Colonic mucosa (tissue), 4 donors: ENCODE measurements around the gene COPS8. TPM values are rescaled to one million over a fixed set of nuclear protein-coding genes. Genes with fewer than 3 reads are reported as not detected.

Source experiments
- DNase-seq: peaks from one replicate; pipeline ENCODE4 v3.0.0-alpha.2; 2020
- H3K27ac ChIP-seq: fragments of 200-600 bp; one replicate; pipeline ENCODE4 v1.8.0; 2021
- H3K27me3 ChIP-seq: fragments of 200-600 bp; one replicate; pipeline ENCODE4 v1.8.0; 2021
- H3K36me3 ChIP-seq: fragments of 200-600 bp; one replicate; pipeline ENCODE4 v1.8.0; 2021
- H3K4me1 ChIP-seq: fragments of 200-600 bp; one replicate; pipeline ENCODE4 v1.8.0; 2021; ENCODE audit warnings: mild to moderate bottlenecking
- H3K4me3 ChIP-seq: fragments of 200-600 bp; one replicate; pipeline ENCODE4 v1.8.0; 2021
- H3K9ac ChIP-seq, 2 donors: one replicate each; pipeline ENCODE4 v1.7.0; 2013; ENCODE audit warnings: control low read depth in 2 of 2, low read depth in 2 of 2, low read length in 2 of 2
- H3K9me3 ChIP-seq: fragments of 200-600 bp; one replicate; pipeline ENCODE4 v1.8.0; 2021
- intact Hi-C: fragments of 100-400 bp; cut with DNase I; formaldehyde crosslinking; loops from one replicate; pipeline ENCODE4 v1.14.1; 2022
- total RNA-seq, 2 donors: library from RNA; stranded (reverse); fragmentation: NEBNext Ultra II Directional in 1 of 2; extraction: Animal tissue kit (Norgen Biotek cat#: 25700) in 1 of 2; gene quantifications; one replicate each; pipeline ENCODE4 v1.2.1, GENCODE V29; 2021
- TF ChIP-seq, protein P1 (sequence below): fragments of 200-600 bp; IDR thresholded peaks from one replicate; pipeline ENCODE4 v1.8.0; 2022; ENCODE audit warnings: antibody characterized with exemption, mild to moderate bottlenecking
- donor health status: healthy.
- donor health status: DM: no; HTN: no; CAD: no.
- donor health status: DM: no; HTN: no; CAD: no.

Gene COPS8
- total RNA-seq, 2 donors from 2014 or later: 28.2 to 28.4 TPM

DNA sequence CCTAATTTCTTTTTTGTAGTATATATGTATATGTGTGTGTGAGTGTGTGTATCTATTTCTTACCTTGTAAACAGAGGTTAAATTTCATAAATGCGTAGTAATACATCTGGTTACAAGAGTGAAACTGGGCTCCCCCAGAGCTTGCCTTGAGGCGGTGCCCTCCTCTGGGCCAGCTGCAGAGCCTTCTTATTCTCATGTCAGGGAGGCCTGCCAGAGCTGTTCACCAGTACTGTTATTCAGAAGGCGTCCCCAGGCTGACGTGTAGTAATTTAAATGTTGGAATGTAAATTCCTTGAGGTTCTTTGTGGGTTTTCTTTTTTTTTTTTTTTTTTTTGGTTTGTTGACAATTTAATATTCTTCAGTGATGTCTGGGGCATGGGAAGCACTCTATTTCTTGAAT is 11.2 kb downstream of the COPS8 start:
- Histone ChIP-seq H3K4me3 (no peak overlapping the region), H3K4me1 (no peaks in the 10 kb centered on the region), H3K9ac (no peak overlapping the region), H3K36me3 (peaks cover 15% of the 10 kb centered on the region), H3K9me3 (no peaks in the 10 kb centered on the region), H3K27ac (no peak overlapping the region), H3K27me3 (no peaks in the 10 kb centered on the region)
- TF ChIP-seq, protein P1, sequence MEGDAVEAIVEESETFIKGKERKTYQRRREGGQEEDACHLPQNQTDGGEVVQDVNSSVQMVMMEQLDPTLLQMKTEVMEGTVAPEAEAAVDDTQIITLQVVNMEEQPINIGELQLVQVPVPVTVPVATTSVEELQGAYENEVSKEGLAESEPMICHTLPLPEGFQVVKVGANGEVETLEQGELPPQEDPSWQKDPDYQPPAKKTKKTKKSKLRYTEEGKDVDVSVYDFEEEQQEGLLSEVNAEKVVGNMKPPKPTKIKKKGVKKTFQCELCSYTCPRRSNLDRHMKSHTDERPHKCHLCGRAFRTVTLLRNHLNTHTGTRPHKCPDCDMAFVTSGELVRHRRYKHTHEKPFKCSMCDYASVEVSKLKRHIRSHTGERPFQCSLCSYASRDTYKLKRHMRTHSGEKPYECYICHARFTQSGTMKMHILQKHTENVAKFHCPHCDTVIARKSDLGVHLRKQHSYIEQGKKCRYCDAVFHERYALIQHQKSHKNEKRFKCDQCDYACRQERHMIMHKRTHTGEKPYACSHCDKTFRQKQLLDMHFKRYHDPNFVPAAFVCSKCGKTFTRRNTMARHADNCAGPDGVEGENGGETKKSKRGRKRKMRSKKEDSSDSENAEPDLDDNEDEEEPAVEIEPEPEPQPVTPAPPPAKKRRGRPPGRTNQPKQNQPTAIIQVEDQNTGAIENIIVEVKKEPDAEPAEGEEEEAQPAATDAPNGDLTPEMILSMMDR: no peak
- no peak for DNase-seq
- intact Hi-C loops: no loop called here

DNA sequence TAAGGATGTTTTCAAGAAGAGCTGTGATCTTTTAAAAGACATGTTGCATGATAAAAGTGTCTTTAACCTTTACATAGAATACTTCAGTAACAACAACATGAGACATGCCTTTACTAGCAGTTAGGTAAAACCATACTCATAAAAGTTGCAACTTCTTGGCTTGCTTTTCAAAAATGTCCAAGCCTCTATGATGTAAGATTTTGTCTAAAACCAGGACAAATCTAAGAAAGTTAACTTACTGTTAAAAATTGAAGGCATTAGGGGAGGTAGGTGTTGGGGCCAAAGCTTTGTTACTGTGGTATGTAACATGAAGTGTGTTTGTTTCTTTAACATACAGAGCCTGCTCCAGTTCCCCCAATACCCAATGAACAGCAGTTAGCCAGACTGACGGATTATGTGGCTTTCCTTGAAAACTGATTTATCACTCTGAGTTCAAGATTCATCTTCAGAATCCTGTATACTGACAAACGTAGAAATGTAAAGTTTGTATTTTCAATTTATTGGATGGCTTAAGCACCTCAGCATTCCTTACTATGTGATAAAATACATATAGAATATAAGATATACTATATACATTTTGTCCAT is 11.7 kb downstream of the COPS8 start:
- TF ChIP-seq, protein P1: no peak
- no peak for DNase-seq
- intact Hi-C loops: no loop called here
- Histone ChIP-seq H3K4me1 (no peaks in the 10 kb centered on the region), H3K4me3 (no peak overlapping the region), H3K9me3 (no peaks in the 10 kb centered on the region), H3K27ac (no peak overlapping the region), H3K27me3 (no peaks in the 10 kb centered on the region), H3K9ac (no peak overlapping the region), H3K36me3 (peaks cover 15% of the 10 kb centered on the region)

DNA sequence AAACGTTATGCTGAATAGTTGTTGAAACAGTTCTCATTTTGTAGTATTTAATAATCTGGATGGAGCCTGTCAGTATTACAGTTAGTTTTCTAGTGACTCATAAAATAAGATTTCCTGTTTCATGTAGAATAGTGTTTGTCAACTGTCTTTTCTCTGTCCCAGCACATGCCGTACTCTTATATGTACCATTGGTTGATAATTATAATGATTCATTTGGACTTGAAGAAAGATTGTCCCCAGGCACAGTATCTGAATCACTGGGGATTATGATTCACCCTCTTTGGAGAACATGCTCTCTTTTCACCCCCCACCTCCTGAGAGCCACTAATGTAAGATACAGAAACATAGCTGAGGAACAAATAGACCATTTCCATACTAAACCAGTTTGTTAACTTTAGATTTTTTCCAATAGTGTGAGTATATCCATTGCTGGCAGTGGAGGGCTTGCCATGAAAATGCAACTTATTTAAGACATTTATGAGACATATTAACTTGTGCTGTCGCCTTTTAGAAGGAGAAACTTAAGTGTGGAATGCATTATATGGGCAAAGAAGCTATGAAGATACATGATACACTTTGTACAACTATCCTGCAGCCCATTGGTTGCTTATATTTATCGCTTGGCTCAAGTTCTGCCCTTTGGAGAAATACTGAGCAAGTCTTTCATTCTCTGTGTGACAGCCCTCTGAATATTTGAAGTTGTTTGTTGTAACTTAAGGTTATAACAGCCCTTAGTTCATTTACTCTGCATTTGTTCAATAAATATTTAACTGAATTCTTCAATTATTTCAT is 12.4 kb downstream of the COPS8 start:
- no peak overlapping the region for H3K9ac ChIP-seq
- no peaks in the 10 kb centered on the region for H3K9me3 ChIP-seq
- peaks cover 20% of the 10 kb centered on the region for H3K36me3 ChIP-seq
- no peak for DNase-seq
- no peak overlapping the region for H3K4me3 ChIP-seq
- intact Hi-C loops: no loop called here
- H3K27me3 ChIP-seq: no peaks in the 10 kb centered on the region
- H3K4me1 ChIP-seq: no peaks in the 10 kb centered on the region
- H3K27ac ChIP-seq: no peak overlapping the region
- TF ChIP-seq, protein P1: no peak

DNA sequence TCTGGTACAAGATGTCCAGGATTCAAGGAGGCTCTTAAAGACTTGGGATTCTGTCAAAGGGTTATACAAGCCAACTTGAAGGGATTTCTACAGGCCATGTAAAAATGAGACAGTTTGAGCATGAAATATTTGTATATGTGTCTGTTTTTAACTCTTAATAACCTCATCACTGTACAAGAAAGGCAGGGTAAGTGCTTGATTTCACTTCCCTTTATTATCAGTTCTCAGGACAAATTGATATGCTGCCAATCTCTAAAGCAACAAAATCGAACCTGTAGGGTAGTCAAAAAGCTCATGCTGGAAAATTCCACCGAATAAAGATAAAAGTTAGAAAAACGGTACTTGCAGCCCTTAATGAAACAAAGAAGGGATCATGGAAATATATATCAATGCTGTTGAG is 14.1 kb downstream of the COPS8 start:
- intact Hi-C loops: no loop called here
- TF ChIP-seq, protein P1: no peak
- Histone ChIP-seq H3K27ac (no peak overlapping the region), H3K9me3 (no peaks in the 10 kb centered on the region), H3K27me3 (no peaks in the 10 kb centered on the region), H3K36me3 (peaks cover 20% of the 10 kb centered on the region), H3K4me3 (no peak overlapping the region), H3K4me1 (no peaks in the 10 kb centered on the region), H3K9ac (no peak overlapping the region)
- DNase-seq: no peak

DNA sequence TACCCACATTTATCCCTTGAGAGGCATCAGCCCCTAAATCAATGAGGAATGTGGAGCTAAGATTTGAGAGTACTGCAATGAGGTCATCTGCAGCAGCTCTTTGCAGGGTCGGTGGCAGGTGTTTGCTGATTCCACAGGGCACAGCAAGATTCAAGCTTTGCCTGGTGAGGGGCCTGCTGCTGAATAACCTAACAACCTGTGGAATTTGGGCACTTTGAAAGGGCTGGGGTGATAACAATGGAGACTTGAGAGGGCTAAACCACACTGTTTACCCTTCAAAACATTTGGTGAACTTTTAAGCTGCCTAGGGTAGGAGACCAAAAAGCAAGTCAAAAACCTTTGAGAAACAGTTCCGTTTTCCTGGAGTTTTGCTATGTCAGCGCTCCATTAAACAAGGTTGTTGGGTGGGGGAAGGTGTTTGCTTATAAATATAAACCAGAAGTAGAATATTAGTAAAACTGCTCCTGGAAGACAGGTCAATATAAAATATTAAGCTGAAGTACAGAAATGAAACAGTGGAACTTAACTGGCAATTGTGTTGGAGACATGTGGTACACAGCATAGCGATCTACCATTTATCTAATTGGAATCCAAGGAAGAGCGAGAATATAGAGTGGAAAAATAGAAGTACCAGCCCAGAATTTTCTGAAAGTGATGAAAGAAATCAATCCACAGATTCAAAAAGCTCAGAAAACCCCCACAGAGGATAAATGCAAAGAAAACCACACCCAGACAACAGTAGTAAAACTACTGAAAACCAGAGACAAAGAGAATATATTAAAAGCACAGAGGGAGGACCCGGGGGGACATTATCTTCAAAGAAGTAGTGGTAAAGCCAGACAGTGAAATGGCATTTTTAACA is 15.7 kb downstream of the COPS8 start:
- no peak overlapping the region for H3K9ac ChIP-seq
- intact Hi-C loops: no loop called here
- H3K4me1 ChIP-seq: no peaks in the 10 kb centered on the region
- H3K4me3 ChIP-seq: no peak overlapping the region
- DNase-seq: no peak
- no peaks in the 10 kb centered on the region for H3K9me3 ChIP-seq
- peaks cover 20% of the 10 kb centered on the region for H3K36me3 ChIP-seq
- H3K27me3 ChIP-seq: no peaks in the 10 kb centered on the region
- TF ChIP-seq, protein P1: no peak
- H3K27ac ChIP-seq: no peak overlapping the region
